Left renal cortex interstitium (tissue), 4 donors: ENCODE results near the gene DCAF7. TPM values are rescaled to one million over a fixed set of nuclear protein-coding genes. Genes with fewer than 3 reads are reported as not detected.

Experiments
- DNase-seq, 4 donors: peaks; one replicate each; pipeline ENCODE4 v3.0.0-alpha.2; 2013; ENCODE audit warnings: low read depth in 4 of 4, low spot score in 2 of 4, missing footprints in 1 of 4
- polyA plus RNA-seq, 4 donors: library from polyadenylated mRNA; unstranded; fragments of 120-200 nt; gene quantifications; one replicate each; pipeline ENCODE4 v1.2.1, GENCODE V29; 2013; ENCODE audit not compliant: insufficient read length in 4 of 4

Gene DCAF7
- polyA plus RNA-seq, 4 donors, result 101 to 116 (median 111) TPM

DNA sequence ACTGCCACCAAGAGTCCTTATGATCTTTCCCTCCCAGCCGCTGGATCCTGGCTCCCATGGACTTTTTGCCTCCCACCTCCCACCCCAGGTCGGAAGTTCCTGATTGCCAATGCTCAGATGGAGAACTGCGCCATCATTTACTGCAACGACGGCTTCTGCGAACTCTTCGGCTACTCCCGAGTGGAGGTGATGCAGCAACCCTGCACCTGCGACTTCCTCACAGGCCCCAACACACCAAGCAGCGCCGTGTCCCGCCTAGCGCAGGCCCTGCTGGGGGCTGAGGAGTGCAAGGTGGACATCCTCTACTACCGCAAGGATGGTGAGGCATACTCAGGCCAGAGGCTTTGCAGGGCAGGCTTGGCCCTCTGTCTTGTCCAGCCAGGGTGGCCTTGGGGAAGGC lies 26.2 kb upstream of the DCAF7 start:
- DNase-seq, result no peak

GRCh38 chr17:63525190-63525946 lies 24.9 kb upstream of the DCAF7 start:
- no peak for DNase-seq

DNA sequence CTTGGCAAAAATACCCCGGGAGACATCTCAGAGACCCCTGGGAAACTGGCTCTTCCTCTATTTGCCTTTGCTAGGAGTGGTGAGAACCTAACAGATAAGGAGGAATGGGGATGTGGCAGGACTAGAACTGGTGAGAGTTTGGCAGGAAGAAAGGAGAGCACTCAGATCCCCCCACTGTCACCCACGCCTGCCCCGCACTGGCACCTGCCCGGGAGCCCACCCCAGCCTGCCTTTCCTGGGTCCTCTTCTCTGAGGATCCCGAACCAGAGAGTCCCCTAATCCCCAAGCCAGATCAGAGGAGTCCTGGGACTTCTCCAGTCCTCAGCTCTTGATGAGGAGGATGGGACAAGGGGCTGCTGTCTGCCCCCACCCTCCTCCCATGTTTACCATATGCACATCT lies 23.4 kb upstream of the DCAF7 start:
- DNase-seq, result no peak

DNA sequence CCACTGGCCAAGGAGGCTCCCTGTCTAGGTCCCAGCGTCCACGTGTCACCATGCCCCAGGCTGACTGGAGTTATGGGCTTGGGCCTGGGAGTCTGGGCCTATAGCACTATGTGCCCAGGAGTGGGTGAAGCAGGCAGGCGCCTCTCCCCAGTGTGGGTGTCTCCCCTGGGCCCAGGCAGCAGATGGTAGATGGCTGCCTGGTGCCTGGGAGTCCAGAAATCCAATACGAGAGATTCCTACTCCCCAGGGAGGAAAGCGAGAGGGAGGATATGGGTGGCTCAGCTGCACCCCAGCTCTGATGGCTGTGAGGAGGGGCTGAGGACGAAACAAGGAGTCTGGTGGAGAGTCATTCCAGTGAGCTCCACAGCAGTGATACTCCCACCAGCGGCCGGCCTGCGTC lies 22.1 kb upstream of the DCAF7 start:
- no peak for DNase-seq

DNA sequence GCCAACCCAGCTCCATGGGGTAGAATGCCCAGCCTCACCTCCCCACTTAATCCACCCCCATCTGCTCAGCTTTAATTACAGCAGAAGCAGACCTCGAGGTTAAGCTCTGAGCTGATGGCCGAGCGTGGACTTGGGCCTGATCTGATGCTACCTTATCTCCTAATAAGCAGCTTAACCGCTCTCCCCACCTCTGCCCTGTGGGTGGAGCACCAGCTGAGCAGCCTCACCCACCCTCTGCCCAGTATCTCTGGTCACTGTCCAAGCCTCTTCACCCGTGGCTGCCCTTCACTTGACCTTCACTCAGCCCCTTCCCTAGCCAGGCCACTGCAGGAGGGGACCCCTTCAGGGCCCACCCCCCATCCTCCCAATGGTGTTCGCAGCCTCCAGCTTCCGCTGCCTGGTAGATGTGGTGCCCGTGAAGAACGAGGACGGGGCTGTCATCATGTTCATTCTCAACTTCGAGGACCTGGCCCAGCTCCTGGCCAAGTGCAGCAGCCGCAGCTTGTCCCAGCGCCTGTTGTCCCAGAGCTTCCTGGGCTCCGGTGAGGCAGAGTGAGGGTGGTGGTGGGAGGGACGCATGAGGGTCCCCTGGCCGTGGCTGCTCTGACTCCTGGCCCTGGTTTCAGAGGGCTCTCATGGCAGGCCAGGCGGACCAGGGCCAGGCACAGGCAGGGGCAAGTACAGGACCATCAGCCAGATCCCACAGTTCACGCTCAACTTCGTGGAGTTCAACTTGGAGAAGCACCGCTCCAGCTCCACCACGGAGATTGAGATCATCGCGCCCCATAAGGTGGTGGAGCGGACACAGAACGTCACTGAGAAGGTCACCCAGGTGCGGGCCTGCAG lies 20.3 kb upstream of the DCAF7 start:
- DNase-seq, result no peak

DNA sequence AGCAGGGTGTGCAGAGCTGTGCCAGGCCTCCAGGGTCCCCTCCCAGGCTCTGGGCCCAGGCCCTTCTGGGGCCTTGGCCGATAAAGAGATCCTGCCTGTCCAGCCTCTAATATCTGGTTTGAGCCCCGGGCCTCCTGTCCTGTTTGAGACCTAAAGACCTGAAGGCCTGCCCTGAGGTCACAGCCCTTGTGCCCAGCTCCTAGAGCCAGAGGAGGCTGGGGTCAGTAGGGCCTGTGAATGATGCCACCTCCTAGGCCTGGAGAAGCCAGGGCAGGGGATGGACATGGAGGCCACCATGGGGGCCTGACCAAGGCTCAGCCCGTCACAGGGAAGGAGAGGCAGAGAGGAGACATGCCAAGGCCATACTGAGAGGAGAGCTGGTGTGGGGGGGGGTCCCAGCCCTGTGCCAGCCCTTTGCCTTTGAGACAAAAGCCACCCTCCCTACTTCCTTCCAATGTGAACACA lies 19.7 kb upstream of the DCAF7 start:
- no peak for DNase-seq

DNA sequence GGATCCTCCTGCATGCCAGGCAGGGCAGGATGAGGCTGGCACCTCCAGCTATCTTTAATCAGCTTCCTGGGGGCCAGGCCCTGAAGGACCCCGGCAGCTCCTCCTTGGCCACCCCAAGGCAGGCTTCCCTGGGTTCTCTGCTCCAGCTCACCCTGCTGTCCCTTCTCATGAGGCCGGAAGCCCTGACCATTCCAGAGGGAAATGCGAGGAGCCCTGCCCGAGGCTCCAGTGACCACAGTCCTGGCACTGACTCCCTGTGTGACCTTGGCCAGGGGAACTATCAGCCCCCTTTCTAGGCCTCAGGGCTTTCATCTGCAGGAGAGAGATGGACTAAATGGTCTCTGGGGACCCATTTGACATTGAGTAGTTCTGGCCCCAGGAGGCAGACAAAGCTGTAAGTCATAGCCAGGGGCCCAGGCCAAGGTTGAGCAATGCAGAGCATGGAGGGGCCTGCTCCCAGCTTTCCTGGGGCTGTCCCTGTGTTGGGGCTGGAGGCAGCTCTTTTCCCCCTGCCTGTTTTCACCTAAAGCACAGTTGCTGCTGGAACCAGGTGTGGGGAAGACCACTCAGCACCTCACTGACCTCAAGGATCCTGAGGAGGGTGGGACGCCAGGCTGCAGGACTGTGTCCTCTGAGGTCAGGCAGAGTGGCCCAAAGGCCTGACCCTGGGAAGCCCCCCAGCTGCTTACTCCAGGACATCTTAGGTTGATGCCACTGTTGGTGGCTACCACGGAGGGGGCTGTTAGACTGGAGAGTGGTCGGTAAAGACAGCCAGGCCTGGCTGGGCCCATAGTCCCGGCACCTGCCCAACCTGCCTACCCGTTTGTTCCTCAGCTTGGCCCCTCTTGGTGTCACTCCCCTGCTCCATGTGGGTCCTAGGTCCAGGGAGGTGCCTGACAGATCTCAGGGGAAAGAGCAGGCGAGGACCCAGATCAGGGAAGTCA lies 19.0 kb upstream of the DCAF7 start:
- no peak for DNase-seq

GRCh38 chr17:63533433-63534077 lies 16.7 kb upstream of the DCAF7 start:
- DNase-seq, result no peak

- DNase-seq, result no peak
Measured at GRCh38 chr17:63534078-63534570, 16.2 kb upstream of the DCAF7 start.

DNA sequence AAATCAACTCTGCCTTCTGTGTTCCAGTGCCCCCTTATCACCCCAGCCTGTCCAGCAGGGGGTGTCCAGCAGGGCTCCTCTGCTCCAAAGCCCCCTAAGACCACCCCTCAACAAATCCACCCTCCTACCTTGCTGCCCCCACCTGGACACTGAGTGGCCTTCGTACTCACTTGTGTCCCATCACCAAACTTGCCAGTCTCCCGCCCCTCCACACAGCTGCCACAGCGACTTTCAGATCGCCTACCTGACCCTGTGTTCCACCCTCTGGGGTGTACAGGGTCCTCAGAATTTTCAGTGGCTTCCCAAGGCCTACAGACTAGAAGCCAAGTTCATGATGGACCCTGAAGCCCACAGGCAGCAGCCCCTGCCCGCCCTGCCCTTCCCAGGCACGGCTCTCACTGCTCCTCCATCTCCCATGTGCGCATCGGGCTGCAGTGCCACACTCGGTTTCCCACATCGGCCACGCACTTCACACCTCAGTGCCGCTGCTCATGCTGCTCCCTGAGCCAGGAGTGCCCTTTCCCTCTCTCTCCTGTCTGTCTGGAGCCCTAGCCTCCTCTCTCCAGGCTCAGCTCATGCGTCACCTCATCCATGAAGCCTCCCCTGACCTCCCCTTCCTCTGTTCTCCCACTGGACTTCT lies 15.3 kb upstream of the DCAF7 start:
- DNase-seq, result no peak

GRCh38 chr17:63535640-63536039 lies 14.6 kb upstream of the DCAF7 start:
- no peak for DNase-seq

DNA sequence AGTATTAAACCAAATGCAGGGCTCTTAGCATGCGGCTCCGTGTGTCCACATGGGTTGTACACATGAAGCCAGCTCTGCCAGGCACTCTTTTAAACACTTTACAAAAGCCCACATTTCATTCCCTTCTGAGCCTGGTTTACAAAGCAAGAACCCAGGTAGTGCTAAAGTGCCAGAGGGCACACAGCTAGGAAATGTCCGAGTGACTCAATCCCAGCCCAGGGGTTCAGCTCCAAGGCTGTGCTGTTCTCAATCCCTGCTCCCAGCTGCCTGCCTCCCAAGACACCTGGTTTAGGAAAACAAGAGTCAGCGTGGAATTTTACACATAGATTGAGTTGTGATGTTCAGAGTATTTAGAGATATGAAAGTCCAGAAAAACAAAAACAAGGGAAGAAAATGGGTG lies 13.3 kb upstream of the DCAF7 start:
- DNase-seq, result no peak

- DNase-seq, result no peak
Measured at GRCh38 chr17:63537991-63538692, 12.1 kb upstream of the DCAF7 start.

- DNase-seq, result no peak
Measured at GRCh38 chr17:63538693-63539595, 11.3 kb upstream of the DCAF7 start.

DNA sequence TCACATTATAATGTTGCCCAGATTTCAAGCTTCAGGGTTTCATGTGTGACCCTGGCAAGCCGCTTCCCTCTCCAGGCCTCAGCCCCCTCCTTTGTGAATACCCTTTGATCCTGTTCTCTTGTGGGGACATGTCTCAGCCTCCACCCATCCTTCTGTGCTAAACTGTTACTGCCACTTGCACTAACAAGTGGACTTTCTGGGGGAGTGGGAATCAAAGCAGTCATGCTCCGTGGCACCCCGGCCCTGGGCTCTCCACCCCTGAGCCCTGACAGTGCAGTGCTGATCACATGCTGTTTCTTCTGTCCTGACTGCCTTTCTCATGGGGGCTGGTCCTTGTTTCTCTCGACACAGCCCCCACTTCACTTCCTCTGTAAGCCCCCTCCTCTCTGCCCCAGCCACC lies 9.7 kb upstream of the DCAF7 start:
- DNase-seq, result no peak

DNA sequence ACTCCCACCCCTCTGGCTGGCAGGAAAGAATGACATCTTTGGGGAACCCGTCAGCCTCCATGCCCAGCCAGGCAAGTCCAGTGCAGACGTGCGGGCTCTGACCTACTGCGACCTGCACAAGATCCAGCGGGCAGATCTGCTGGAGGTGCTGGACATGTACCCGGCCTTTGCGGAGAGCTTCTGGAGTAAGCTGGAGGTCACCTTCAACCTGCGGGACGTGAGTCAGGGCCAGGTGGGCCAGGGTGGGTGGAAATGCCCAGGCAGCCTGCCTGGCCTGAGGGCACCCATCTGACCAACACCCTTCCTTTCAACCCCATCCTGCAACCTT lies 8.1 kb upstream of the DCAF7 start:
- DNase-seq, result no peak

- no peak for DNase-seq
Measured at GRCh38 chr17:63542942-63543821, 7.1 kb upstream of the DCAF7 start.
